HepG2 (cell line): Measurements from ENCODE around the gene ANXA6. TPM values are rescaled to one million over a fixed set of nuclear protein-coding genes. Genes with fewer than 3 reads are reported as not detected.

Source experiments
- ATAC-seq: fragments of 200-7000 bp; cut with Tn5 transposase; 3 replicates; pipeline ENCODE4 v1.9.1; 2020; ENCODE audit warnings: mild to moderate bottlenecking, moderate library complexity
- BruUV-seq: library from RNA; stranded (reverse); fragments of 400-500 nt; replicated peaks from 2 replicates; lab custom pipeline; 2021; lab: Mats Ljungman, UMichigan
- CTCF ChIA-PET: fragments of 300-600 bp; formaldehyde crosslinking; extraction: SDS; loops from one replicate; lab custom pipeline; 2021; ENCODE audit warnings: low total read pairs, inconsistent platforms, low intra/inter-chr PET ratio; lab: Yijun Ruan, JAX
- POLR2A ChIA-PET: fragments of 350-600 bp; sonication (Branson Sonifier 250); formaldehyde crosslinking; loops from one replicate; lab custom pipeline; 2020; ENCODE audit warnings: antibody characterized with exemption, inconsistent platforms; lab: Yijun Ruan, JAX
- DNase-seq: peaks from one replicate; pipeline ENCODE4 v3.0.0-alpha.2; 2015; ENCODE audit warnings: low spot score
- FAIRE-seq: peaks from 3 replicates; lab custom pipeline; 2011; peaks lifted over from hg19 to GRCh38; lab: Jason Lieb, UNC
- H2AFZ ChIP-seq: one replicate; pipeline ENCODE4 v1.6.1; 2011; ENCODE audit warnings: low read length, inconsistent platforms
- H3K27ac ChIP-seq: fragments of 300-600 bp; 3 replicates; pipeline ENCODE4 v1.8.0; 2011; ENCODE audit warnings: mixed run types, mild to moderate bottlenecking, mixed read lengths, low read length, inconsistent platforms; ENCODE audit not compliant: insufficient read depth; ENCODE audit errors: extremely low read length
- H3K27me3 ChIP-seq, 2 experiments: fragments of 200-600 bp in 1 of 2; 2 replicates in 1 of 2; 3 replicates in 1 of 2; pipeline versions ENCODE4 v1.6.0 to v1.8.0; 2011; ENCODE audit warnings: low read length in 2 of 2, mild to moderate bottlenecking in 2 of 2, moderate library complexity in 2 of 2, inconsistent platforms in 1 of 2; ENCODE audit not compliant: insufficient read depth in 2 of 2, control insufficient read depth in 1 of 2
- H3K36me3 ChIP-seq, 2 experiments: fragments of 200-600 bp in 1 of 2; replicated peaks in 1 of 2; 2 replicates in 1 of 2; 3 replicates in 1 of 2; pipeline versions ENCODE4 v1.5.1 to v1.8.0; 2011; ENCODE audit warnings: low read length in 2 of 2, inconsistent platforms in 1 of 2; ENCODE audit not compliant: insufficient read depth in 2 of 2, control insufficient read depth in 1 of 2
- H3K4me1 ChIP-seq: 2 replicates; pipeline ENCODE4 v1.5.1; 2012; ENCODE audit warnings: low read length, inconsistent platforms; ENCODE audit not compliant: insufficient read depth
- H3K4me2 ChIP-seq: 2 replicates; pipeline ENCODE4 v1.6.0; 2011; ENCODE audit warnings: low read depth, low read length, inconsistent platforms
- H3K4me3 ChIP-seq, 3 experiments: fragments of 200-600 bp in 1 of 3; sonication (generic), shearing (Covaris generic) in 1 of 3; replicated peaks in 1 of 3; 2 replicates each; pipeline ENCODE4 v1.5.1; 2011 to 2016; ENCODE audit warnings: low read length in 3 of 3, inconsistent platforms in 2 of 3, low read depth in 2 of 3, mild to moderate bottlenecking in 2 of 3, control low read depth in 1 of 3, mixed read lengths in 1 of 3; ENCODE audit not compliant: insufficient read depth in 1 of 3
- H3K79me2 ChIP-seq: one replicate; pipeline ENCODE4 v1.6.1; 2011; ENCODE audit warnings: low read length, inconsistent platforms; ENCODE audit not compliant: insufficient read depth
- H3K9ac ChIP-seq: 2 replicates; pipeline ENCODE4 v1.6.0; 2011; ENCODE audit warnings: mild to moderate bottlenecking, low read depth, low read length, inconsistent platforms; ENCODE audit not compliant: insufficient read depth
- H3K9me3 ChIP-seq: 2 replicates; pipeline ENCODE4 v1.5.1; 2012; ENCODE audit warnings: mild to moderate bottlenecking, low read length
- H4K20me1 ChIP-seq: 2 replicates; pipeline ENCODE4 v1.6.0; 2011; ENCODE audit warnings: inconsistent platforms, mild to moderate bottlenecking, low read length, moderate library complexity; ENCODE audit not compliant: insufficient read depth
- ATF1 ChIP-seq: IDR thresholded peaks from 2 replicates; pipeline ENCODE4 v1.6.1; 2016; ENCODE audit warnings: mild to moderate bottlenecking, control low read depth
- BORCS8-MEF2B ChIP-seq: sonication (generic); formaldehyde crosslinking; IDR thresholded peaks from 2 replicates; pipeline ENCODE4 v1.8.0; 2022; ENCODE audit warnings: mild to moderate bottlenecking, missing genetic modification reagents
- GABPA ChIP-seq, 2 experiments: IDR thresholded peaks; 2 replicates each; pipeline ENCODE4 v1.6.1; 2011 to 2016; ENCODE audit warnings: low read depth in 2 of 2, low read length in 1 of 2, missing biosample characterization in 1 of 2, missing genetic modification characterization in 1 of 2
- HNRNPK ChIP-seq: fragments of 200-400 bp; formaldehyde crosslinking; IDR thresholded peaks from 2 replicates; pipeline ENCODE4 v1.6.1; 2018; ENCODE audit warnings: low read length, low read depth, moderate library complexity, mild to moderate bottlenecking; ENCODE audit not compliant: poor library complexity, severe bottlenecking
- HNRNPUL1 ChIP-seq: fragments of 200-400 bp; formaldehyde crosslinking; IDR thresholded peaks from 2 replicates; pipeline ENCODE4 v1.6.1; 2017; ENCODE audit warnings: low read depth, mild to moderate bottlenecking, low read length, moderate library complexity
- LCORL ChIP-seq, 2 experiments: fragments of 450-650 bp in 1 of 2; sonication (generic) in 1 of 2; formaldehyde crosslinking in 1 of 2; IDR thresholded peaks; 2 replicates each; pipeline versions ENCODE4 v1.5.0 to v1.6.1; 2017 to 2020; ENCODE audit warnings: antibody characterized with exemption in 1 of 2, missing genetic modification reagents in 1 of 2
- RBM39 ChIP-seq: fragments of 200-400 bp; formaldehyde crosslinking; IDR thresholded peaks from one replicate; pipeline ENCODE4 v1.6.1; 2018; ENCODE audit warnings: antibody characterized with exemption, mild to moderate bottlenecking, low read depth, low read length; ENCODE audit not compliant: poor library complexity, severe bottlenecking
- SPEN ChIP-seq: sonication (generic); formaldehyde crosslinking; IDR thresholded peaks from 2 replicates; pipeline ENCODE4 v1.5.1; 2020; ENCODE audit warnings: low read depth, mild to moderate bottlenecking, missing genetic modification reagents
- YEATS2 ChIP-seq: sonication (generic); formaldehyde crosslinking; IDR thresholded peaks from 2 replicates; pipeline ENCODE4 v1.4.0; 2020; ENCODE audit warnings: missing genetic modification reagents, borderline replicate concordance
- ZNF441 ChIP-seq: sonication (generic); formaldehyde crosslinking; IDR thresholded peaks from 2 replicates; pipeline ENCODE4 v1.7.0; 2021; ENCODE audit warnings: missing genetic modification reagents, borderline replicate concordance
- ZNF546 ChIP-seq: sonication (generic); formaldehyde crosslinking; conservative IDR thresholded peaks from 2 replicates; pipeline ENCODE4 v1.8.1; 2023; ENCODE audit warnings: mild to moderate bottlenecking, missing genetic modification reagents
- ZNF841 ChIP-seq: sonication (generic); formaldehyde crosslinking; IDR thresholded peaks from 2 replicates; pipeline ENCODE4 v1.8.1; 2023; ENCODE audit warnings: missing genetic modification reagents, borderline replicate concordance
- WGBS: methylation state at CpG from one replicate; pipeline ENCODE4 v1.1.6; 2017; ENCODE audit warnings: low lambda C conversion rate; 5-methylcytosine and 5-hydroxymethylcytosine counted together
- in situ Hi-C: cut with HindIII; loops from 2 replicates; pipeline ENCODE4 v1.10.0; 2017; ENCODE audit warnings: low pct_unique_long_range_greater_than_20kb; ENCODE audit not compliant: extremely low pct_ligation_motif_present
- intact Hi-C: fragments of 100-400 bp; cut with micrococcal nuclease; formaldehyde crosslinking; loops from one replicate; pipeline ENCODE4 v1.10.0; 2022; ENCODE audit not compliant: unreplicated experiment
- polyA plus RNA-seq, 8 experiments: library from polyadenylated mRNA; depleted of rRNA in 3 of 8; stranded (reverse) in 7 of 8; unstranded in 1 of 8; fragments of >200 nt; fragmentation: Illumina TruSeq in 4 of 8; extraction: Trizol in 4 of 8; gene quantifications; 2 replicates each; pipeline versions ENCODE4 v1.2.1 to v1.2.3, GENCODE V29; 2011 to 2016; ENCODE audit warnings: low read depth in 4 of 8, missing spikeins in 1 of 8, mixed read lengths in 1 of 8; ENCODE audit not compliant: insufficient read depth in 1 of 8
- total RNA-seq, 5 experiments: library from RNA; depleted of rRNA; stranded (reverse); fragments of >200 nt; fragmentation: Illumina TruSeq; extraction: Trizol; gene quantifications; 2 replicates each; pipeline ENCODE4 v1.2.3, GENCODE V29; 2016; ENCODE audit warnings: low read depth in 1 of 5
- TF ChIP-seq, protein P1 (sequence below): sonication (generic); formaldehyde crosslinking; IDR thresholded peaks from 2 replicates; pipeline ENCODE4 v1.4.0; 2020; ENCODE audit warnings: missing genetic modification reagents
- TF ChIP-seq, protein P2 (sequence below): sonication (generic); formaldehyde crosslinking; IDR thresholded peaks from one replicate; pipeline ENCODE4 v1.5.1; 2020; ENCODE audit warnings: mild to moderate bottlenecking, missing genetic modification reagents; ENCODE audit errors: not compliant biosample characterization

ANXA6 gene
- total and polyA plus RNA-seq, 2 of the 13 experiments (the other 11 are each of a cell fraction or from before 2014, with no cell fraction given): 103 to 125 TPM

DNA sequence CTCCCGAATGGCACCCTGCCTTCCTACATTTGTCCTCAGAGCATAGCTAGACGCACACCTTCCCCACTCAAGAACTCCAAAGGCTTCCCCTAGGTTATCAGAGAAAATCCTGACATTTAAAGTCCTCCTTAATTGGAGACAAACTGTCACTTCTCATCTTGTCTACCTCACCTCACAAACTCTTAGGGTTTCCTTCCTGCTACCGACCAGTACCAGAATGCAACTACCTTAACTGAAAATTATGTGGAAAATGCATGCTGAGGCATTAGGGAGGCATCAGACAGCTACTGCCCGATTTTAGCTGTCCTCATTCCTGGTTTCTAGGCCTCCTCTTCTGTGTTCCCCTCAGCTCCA lies 58.8 kb downstream of the ANXA6 start:
- Histone ChIP-seq H3K27me3 (no peaks in the 10 kb centered on the region), H3K4me2 (no peak overlapping the region), H3K4me3 (no peak overlapping the region), H4K20me1 (no peaks in the 10 kb centered on the region), H3K4me1 (peaks cover 36% of the 10 kb centered on the region), H3K9me3 (no peaks in the 10 kb centered on the region), H3K79me2 (no peaks in the 10 kb centered on the region), H3K36me3 (peaks cover 0 to 4% of the 10 kb centered on the region in 2 experiments; a peak in 4 of 5 replicates), H2AFZ (no peak overlapping the region), H3K27ac (no peak overlapping the region), H3K9ac (no peak overlapping the region)
- in situ Hi-C loops (no loop called here), intact Hi-C loops (no loop called here)
- ChIA-PET POLR2A (no interaction called here), CTCF (no interaction called here)
- no TSS peak for BruUV-seq
- ATAC-seq (no peak), FAIRE-seq (no peak), DNase-seq (no peak)
- TF ChIP-seq, protein P1, sequence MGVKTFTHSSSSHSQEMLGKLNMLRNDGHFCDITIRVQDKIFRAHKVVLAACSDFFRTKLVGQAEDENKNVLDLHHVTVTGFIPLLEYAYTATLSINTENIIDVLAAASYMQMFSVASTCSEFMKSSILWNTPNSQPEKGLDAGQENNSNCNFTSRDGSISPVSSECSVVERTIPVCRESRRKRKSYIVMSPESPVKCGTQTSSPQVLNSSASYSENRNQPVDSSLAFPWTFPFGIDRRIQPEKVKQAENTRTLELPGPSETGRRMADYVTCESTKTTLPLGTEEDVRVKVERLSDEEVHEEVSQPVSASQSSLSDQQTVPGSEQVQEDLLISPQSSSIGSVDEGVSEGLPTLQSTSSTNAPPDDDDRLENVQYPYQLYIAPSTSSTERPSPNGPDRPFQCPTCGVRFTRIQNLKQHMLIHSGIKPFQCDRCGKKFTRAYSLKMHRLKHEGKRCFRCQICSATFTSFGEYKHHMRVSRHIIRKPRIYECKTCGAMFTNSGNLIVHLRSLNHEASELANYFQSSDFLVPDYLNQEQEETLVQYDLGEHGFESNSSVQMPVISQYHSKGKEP (CRISPR knock-in tag): no peak
- TF ChIP-seq ATF1 (CRISPR knock-in tag) (no peak), GABPA (IDR thresholded peaks at IDR 0.05; ENCODE audit: low read depth, low read length) (no peak), GABPA (CRISPR knock-in tag; IDR thresholded peaks at IDR 0.05; ENCODE audit: low read depth) (no peak), RBM39 (no peak), HNRNPUL1 (no peak), ZNF841 (no peak), YEATS2 (CRISPR knock-in tag) (no peak), LCORL (IDR thresholded peaks at IDR 0.05) (no peak), LCORL (CRISPR knock-in tag; IDR thresholded peaks at IDR 0.05) (no peak), HNRNPK (no peak), BORCS8-MEF2B (CRISPR knock-in tag) (no peak), ZNF546 (CRISPR knock-in tag) (no peak), ZNF441 (CRISPR knock-in tag) (no peak), SPEN (CRISPR knock-in tag) (no peak)
- TF ChIP-seq, protein P2, sequence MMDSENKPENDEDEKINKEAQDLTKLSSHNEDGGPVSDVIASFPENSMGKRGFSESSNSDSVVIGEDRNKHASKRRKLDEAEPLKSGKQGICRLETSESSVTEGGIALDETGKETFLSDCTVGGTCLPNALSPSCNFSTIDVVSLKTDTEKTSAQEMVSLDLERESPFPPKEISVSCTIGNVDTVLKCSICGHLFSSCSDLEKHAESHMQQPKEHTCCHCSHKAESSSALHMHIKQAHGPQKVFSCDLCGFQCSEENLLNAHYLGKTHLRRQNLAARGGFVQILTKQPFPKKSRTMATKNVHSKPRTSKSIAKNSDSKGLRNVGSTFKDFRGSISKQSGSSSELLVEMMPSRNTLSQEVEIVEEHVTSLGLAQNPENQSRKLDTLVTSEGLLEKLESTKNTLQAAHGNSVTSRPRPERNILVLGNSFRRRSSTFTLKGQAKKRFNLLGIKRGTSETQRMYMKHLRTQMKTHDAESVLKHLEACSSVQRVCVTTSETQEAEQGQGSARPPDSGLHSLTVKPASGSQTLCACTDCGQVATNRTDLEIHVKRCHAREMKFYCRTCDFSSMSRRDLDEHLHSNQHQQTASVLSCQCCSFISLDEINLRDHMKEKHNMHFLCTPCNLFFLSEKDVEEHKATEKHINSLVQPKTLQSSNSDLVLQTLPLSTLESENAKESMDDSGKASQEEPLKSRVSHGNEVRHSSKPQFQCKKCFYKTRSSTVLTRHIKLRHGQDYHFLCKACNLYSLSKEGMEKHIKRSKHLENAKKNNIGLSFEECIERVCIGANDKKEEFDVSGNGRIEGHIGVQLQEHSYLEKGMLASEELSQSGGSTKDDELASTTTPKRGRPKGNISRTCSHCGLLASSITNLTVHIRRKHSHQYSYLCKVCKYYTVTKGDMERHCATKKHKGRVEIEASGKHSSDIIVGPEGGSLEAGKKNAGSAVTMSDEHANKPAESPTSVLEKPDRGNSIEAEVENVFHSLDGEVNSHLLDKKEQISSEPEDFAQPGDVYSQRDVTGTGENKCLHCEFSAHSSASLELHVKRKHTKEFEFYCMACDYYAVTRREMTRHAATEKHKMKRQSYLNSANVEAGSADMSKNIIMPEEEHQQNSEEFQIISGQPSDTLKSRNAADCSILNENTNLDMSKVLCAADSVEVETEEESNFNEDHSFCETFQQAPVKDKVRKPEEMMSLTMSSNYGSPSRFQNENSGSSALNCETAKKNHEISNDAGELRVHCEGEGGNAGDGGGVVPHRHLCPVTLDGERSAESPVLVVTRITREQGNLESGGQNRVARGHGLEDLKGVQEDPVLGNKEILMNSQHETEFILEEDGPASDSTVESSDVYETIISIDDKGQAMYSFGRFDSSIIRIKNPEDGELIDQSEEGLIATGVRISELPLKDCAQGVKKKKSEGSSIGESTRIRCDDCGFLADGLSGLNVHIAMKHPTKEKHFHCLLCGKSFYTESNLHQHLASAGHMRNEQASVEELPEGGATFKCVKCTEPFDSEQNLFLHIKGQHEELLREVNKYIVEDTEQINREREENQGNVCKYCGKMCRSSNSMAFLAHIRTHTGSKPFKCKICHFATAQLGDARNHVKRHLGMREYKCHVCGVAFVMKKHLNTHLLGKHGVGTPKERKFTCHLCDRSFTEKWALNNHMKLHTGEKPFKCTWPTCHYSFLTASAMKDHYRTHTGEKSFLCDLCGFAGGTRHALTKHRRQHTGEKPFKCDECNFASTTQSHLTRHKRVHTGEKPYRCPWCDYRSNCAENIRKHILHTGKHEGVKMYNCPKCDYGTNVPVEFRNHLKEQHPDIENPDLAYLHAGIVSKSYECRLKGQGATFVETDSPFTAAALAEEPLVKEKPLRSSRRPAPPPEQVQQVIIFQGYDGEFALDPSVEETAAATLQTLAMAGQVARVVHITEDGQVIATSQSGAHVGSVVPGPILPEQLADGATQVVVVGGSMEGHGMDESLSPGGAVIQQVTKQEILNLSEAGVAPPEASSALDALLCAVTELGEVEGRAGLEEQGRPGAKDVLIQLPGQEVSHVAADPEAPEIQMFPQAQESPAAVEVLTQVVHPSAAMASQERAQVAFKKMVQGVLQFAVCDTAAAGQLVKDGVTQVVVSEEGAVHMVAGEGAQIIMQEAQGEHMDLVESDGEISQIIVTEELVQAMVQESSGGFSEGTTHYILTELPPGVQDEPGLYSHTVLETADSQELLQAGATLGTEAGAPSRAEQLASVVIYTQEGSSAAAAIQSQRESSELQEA: no peak
- 80% methylated on average over 4 of the region's 4 CpGs for WGBS
